ENCODE measurements around the gene GRID2.

GRCh38 chr4:93086356-93086755 lies 782.6 kb downstream of the GRID2 start:
- TF ChIP-seq CTCF (IDR thresholded peaks at IDR 0.05), result no peak
- TF ChIP-seq POLR2A (IDR thresholded peaks at IDR 0.05), result no peak
